A375 (cell line): Measurements from ENCODE around the gene PDCD5. TPM values are rescaled to one million over a fixed set of nuclear protein-coding genes. Genes with fewer than 3 reads are reported as not detected.

ENCODE experiments used
- small RNA-seq: library from RNA; depleted of rRNA; stranded (forward); fragments of <200 nt; gene quantifications from one replicate; pipeline ENCODE3, GENCODE V24; 2014
- total RNA-seq: library from RNA; depleted of rRNA; stranded (reverse); fragments of >200 nt; shearing (Covaris generic); gene quantifications from 2 replicates; pipeline ENCODE4 v1.2.3, GENCODE V29; 2014; rRNA removed

Gene PDCD5, protein sequence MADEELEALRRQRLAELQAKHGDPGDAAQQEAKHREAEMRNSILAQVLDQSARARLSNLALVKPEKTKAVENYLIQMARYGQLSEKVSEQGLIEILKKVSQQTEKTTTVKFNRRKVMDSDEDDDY
- total RNA-seq, result 228 and 249 TPM in 2 replicates

DNA sequence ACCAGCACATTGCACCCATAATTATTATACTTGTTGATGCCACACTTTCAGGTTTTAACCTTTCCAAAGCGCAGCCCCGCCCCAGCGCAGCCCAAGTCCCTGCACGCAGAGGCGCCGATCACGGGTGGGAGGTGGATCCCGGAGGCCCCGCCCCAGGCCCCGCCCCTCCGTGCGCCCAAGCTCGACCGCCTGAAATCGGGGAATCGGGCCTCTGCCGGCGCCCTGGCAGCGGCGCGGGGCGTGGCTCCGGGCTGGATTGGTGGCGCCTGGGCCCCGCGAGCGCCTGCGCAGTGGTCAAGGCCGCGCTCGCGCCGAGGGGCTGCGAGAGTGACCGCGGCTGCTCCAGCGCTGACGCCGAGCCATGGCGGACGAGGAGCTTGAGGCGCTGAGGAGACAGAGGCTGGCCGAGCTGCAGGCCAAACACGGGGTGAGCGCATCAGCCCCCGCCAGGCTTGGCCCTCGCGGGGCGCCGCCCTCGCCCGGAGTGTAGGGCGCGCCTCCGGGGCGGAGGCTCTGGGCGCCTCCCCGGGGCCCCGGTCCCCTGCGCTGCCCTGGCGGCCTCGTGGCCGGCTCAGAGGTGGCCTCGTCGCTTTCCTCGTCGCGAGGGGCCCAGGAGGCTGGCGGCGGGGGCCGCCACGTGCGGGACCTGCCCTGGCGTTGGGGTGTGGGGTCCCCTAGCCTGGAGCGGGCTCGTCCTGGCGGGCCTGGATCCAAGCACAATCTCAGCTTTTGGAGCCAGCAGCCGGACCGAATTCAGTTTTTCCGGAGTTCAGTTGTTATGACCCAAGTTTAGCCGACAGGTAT is at the start of gene PDCD5:
TSS of gene PDCD5 (plus strand) at position 290 of the 804 bp plus-strand sequence. CDS start at position 362, 72 bp downstream.

Small RNAs within 50 kb of the gene (small RNA-seq; reads per million reads assigned to genes)
- gene SNORA68B, result 0.75 reads per million, percentile 44 among the genes with 10 or more reads in this experiment

Other genes with a start within 250 kb of the PDCD5 start
- 9.7 and 9.8 TPM in 2 replicates for gene ZNF507, start 235.6 kb upstream of the PDCD5 start, total RNA-seq
- gene DPY19L3, start 175.4 kb upstream of the PDCD5 start, total RNA-seq, result 24.0 and 29.3 TPM in 2 replicates
- gene ANKRD27, start 94.0 kb downstream of the PDCD5 start, total RNA-seq, result 19.4 and 22.0 TPM in 2 replicates
- 1.4 and 1.6 TPM in 2 replicates for gene RGS9BP, start 94.7 kb downstream of the PDCD5 start, total RNA-seq
- gene NUDT19, start 110.6 kb downstream of the PDCD5 start, total RNA-seq, result 15.8 and 19.0 TPM in 2 replicates
- gene TDRD12, start 138.6 kb downstream of the PDCD5 start, total RNA-seq, result not detected in 2 replicates